Gastrocnemius medialis (tissue), 4 donors: ENCODE results near the gene COL23A1. TPM values are rescaled to one million over a fixed set of nuclear protein-coding genes. Genes with fewer than 3 reads are reported as not detected.

Experiments
- ATAC-seq, 2 donors: fragments of 150-250 bp; one replicate each; pipeline ENCODE4 v1.9.1; 2016
- DNase-seq, 2 donors: peaks; one replicate each; pipeline ENCODE4 v3.0.0-alpha.2; 2019
- H3K27ac ChIP-seq, 4 donors: fragments of 200-600 bp; sonication (generic); 1 replicate in 1 of 4; 2 replicates in 3 of 4; pipeline ENCODE4 v1.5.1; 2016 to 2018; ENCODE audit warnings: mild to moderate bottlenecking in 2 of 4, moderate library complexity in 1 of 4
- H3K27me3 ChIP-seq, 3 donors: fragments of 200-600 bp; sonication (generic) in 2 of 3; 1 replicate in 1 of 3; 2 replicates in 2 of 3; pipeline versions ENCODE4 v1.5.1 to v1.6.0; 2016 to 2019; ENCODE audit warnings: mild to moderate bottlenecking in 1 of 3, moderate library complexity in 1 of 3
- H3K36me3 ChIP-seq, 2 donors: fragments of 200-600 bp; sonication (generic) in 1 of 2; one replicate each; pipeline ENCODE4 v1.5.1; 2017 to 2018
- H3K4me1 ChIP-seq, 2 donors: fragments of 200-600 bp; sonication (generic) in 1 of 2; one replicate each; pipeline ENCODE4 v1.5.1; 2016 to 2017; ENCODE audit warnings: mild to moderate bottlenecking in 2 of 2
- H3K4me3 ChIP-seq, 4 donors: fragments of 200-600 bp; sonication (generic) in 3 of 4; 1 replicate in 1 of 4; 2 replicates in 3 of 4; pipeline ENCODE4 v1.5.1; 2016 to 2019; ENCODE audit warnings: mild to moderate bottlenecking in 2 of 4
- H3K9me3 ChIP-seq, 3 donors: fragments of 200-600 bp; sonication (generic) in 2 of 3; 1 replicate in 1 of 3; 2 replicates in 2 of 3; pipeline ENCODE4 v1.5.1; 2016 to 2019
- POLR2A ChIP-seq, 2 donors: fragments of 450-650 bp; IDR thresholded peaks; one replicate each; pipeline ENCODE4 v1.6.1; 2017; ENCODE audit warnings: antibody characterized with exemption in 2 of 2, mild to moderate bottlenecking in 2 of 2, moderate library complexity in 2 of 2
- in situ Hi-C, 4 donors: fragments of 200-750 bp; cut with MboI; loops; one replicate each; pipeline versions ENCODE4 v1.15.0 to v1.8.0; 2017; ENCODE audit warnings: low sequenced_read_pairs in 4 of 4
- intact Hi-C: fragments of 100-400 bp; cut with DNase I; formaldehyde crosslinking; loops from one replicate; pipeline ENCODE4 v1.15.1; 2023; ENCODE audit warnings: low total_unique reads
- total RNA-seq, 4 donors: library from RNA; depleted of rRNA; stranded (reverse); fragments of >200 nt; gene quantifications; one replicate each; pipeline versions ENCODE4 v1.1.0 to v1.2.3, GENCODE V29; 2016
- TF ChIP-seq, protein P1 (sequence below), 5 experiments: fragments of 450-650 bp in 3 of 5; fragments of 200-600 bp in 2 of 5; sonication (generic) in 2 of 5; IDR thresholded peaks in 4 of 5; conservative IDR thresholded peaks in 1 of 5; 1 replicate in 4 of 5; 2 replicates in 1 of 5; pipeline ENCODE4 v1.5.1; 2016 to 2019; ENCODE audit warnings: antibody characterized with exemption in 5 of 5, mild to moderate bottlenecking in 3 of 5, moderate library complexity in 3 of 5

The COL23A1 gene
- total RNA-seq, 4 donors from 2014 or later: 0.62 to 1.1 (median 0.97) TPM; not detected in 1

DNA sequence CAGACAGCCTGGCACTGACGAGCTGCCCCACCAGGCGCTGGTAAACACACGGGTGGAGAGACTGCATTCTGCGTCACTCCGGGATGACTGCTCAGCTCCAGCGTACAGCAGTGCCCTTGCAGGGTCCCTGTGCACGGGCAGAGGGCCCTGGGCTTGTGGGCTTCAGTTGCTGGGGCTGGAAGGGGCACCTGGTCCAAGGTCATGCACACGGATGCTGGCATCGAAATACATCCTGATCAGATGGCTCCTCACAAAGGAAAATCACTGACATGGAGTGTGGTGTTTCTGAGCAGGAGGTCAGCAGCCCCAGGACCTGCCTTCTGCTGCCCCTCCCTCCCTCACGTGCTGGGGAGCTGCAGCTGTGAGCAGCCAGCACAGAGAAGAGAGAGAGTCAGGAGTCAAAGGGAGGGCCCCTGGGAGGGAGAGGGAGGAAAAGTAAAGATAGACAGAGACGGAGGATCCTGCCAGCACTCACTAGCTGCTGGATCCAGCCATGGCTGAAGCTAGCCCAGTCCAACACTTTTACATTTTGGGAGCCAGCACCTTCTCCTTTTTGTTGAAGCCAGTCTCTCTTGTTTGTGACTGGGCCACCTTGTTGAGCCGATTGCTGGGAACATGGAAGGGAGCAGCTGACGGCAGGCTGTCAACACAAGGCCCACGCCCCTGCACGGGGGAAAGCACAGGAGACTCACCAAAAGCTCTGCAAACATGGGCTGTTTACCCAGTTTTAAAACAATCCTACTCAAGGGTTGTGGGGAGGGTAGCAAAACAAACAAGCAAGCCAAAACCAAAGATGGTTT is 191.1 kb downstream of the COL23A1 start:
- intact Hi-C loops (loop anchor here (10.0 kb wide), 1 partner anchor 126 kb away; no protein-coding TSS in a partner anchor), in situ Hi-C loops (no loop called here)
- H3K4me3 ChIP-seq: no peak overlapping the region
- no peak for TF ChIP-seq POLR2A (IDR thresholded peaks at IDR 0.05)
- H3K27ac ChIP-seq: no peak overlapping the region
- H3K4me1 ChIP-seq: peaks cover 0 to 6% of the 10 kb centered on the region in 2 donors
- H3K36me3 ChIP-seq: no peaks in the 10 kb centered on the region
- DNase-seq (no peak), ATAC-seq (no peak)
- H3K9me3 ChIP-seq: no peaks in the 10 kb centered on the region
- no peaks in the 10 kb centered on the region for H3K27me3 ChIP-seq

DNA sequence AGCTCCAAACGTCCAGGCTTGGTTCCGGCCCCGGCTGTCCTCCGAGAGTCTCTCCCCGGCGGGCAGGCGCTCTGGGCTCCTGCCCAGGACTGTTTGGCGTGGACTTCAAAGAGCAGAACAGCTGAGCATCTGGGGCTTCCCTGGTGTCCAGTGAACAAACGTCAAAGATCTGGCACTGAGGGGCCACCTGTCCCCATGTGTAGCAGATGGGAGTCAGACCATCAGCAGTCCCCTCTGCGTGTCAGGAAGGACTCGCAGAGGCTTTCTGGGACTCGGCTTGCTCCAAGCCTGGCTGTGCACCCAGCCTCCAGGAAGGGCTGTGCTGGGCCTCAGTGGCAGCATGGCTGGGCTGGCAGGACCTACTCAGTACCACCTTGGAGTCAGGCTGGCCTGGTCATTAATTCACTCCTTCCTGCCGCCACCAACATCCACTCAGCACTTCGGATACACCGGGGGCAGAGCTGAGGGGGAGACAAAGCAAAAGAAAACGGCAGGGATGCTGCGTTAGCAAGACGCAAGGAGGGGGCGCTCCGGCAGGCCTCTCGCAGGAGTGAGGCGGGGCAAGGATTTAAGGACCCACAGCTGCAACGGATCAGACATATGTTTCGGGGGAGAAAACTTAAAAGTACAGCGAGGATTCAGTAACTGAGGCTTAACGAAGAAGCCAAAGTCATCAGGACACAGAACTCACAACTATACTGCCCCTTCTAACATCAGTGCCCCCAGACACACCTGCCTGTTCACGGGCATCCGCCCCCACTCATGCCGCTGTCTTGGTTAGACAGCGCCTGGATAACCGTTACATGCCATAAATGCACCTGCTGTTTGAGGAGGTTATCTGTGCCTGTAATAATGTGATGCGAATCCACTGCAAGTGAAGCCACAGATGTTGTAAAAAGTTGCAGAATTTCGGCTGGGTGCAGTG is 193.1 kb downstream of the COL23A1 start:
- Histone ChIP-seq H3K4me1 (peaks cover 0 to 11% of the 10 kb centered on the region in 2 donors), H3K4me3 (peak overlapping the region in 2 of 4 donors; percentile 3 to 14), H3K27me3 (peaks cover 0 to 7% (median 0%) of the 10 kb centered on the region in 3 donors), H3K27ac (peak overlapping the region; percentile 65 to 76 (median 70)), H3K36me3 (no peaks in the 10 kb centered on the region), H3K9me3 (no peaks in the 10 kb centered on the region)
- intact Hi-C loops: loop anchor here (2.0 to 10.0 kb wide), 3 partner anchors 32 to 128 kb away; no protein-coding TSS in a partner anchor
- in situ Hi-C loops: no loop called here
- DNase-seq: peak; percentile 76 to 88
- ATAC-seq: peak; percentile 94 to 98
- TF ChIP-seq, protein P1, sequence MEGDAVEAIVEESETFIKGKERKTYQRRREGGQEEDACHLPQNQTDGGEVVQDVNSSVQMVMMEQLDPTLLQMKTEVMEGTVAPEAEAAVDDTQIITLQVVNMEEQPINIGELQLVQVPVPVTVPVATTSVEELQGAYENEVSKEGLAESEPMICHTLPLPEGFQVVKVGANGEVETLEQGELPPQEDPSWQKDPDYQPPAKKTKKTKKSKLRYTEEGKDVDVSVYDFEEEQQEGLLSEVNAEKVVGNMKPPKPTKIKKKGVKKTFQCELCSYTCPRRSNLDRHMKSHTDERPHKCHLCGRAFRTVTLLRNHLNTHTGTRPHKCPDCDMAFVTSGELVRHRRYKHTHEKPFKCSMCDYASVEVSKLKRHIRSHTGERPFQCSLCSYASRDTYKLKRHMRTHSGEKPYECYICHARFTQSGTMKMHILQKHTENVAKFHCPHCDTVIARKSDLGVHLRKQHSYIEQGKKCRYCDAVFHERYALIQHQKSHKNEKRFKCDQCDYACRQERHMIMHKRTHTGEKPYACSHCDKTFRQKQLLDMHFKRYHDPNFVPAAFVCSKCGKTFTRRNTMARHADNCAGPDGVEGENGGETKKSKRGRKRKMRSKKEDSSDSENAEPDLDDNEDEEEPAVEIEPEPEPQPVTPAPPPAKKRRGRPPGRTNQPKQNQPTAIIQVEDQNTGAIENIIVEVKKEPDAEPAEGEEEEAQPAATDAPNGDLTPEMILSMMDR (IDR thresholded peaks at IDR 0.05 in 4 of 5, conservative IDR thresholded peaks at IDR 0.05 in 1 of 5): no peak
- TF ChIP-seq POLR2A (IDR thresholded peaks at IDR 0.05): peak; percentile 23 to 46

DNA sequence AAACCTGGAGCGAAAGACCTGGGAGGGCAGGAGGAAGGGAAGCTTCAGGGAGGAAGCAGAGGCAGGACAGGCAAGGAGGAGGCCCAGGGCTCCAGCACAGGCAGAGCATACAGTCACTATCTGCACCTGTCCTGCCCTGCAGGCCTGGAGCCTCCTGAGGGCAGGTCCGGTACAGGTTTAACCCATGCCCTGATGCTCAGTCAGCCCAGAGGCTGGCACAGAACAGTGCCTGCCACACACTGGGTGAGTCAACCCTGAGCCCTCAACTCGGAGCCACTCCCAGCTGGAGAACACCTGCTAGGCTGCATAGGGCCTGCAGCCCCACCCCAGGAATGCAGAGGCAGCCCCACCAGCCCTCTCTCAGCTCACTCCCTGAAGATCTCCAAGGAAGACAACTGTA is 196.1 kb downstream of the COL23A1 start:
- peak overlapping the region in 3 of 4 donors; percentile 27 to 38 (median 33) for H3K4me3 ChIP-seq
- H3K9me3 ChIP-seq: no peaks in the 10 kb centered on the region
- ATAC-seq (peak; percentile 63 to 70), DNase-seq (peak; percentile 59 to 62)
- intact Hi-C loops: loop anchor here (10.0 kb wide), 1 partner anchor 131 kb away; no protein-coding TSS in a partner anchor
- H3K27me3 ChIP-seq: peaks cover 0 to 11% (median 0%) of the 10 kb centered on the region in 3 donors
- no peaks in the 10 kb centered on the region for H3K36me3 ChIP-seq
- peak in 1 of 2 donors; percentile 29 for TF ChIP-seq POLR2A (IDR thresholded peaks at IDR 0.05)
- TF ChIP-seq, protein P1 (IDR thresholded peaks at IDR 0.05 in 4 of 5, conservative IDR thresholded peaks at IDR 0.05 in 1 of 5): no peak
- in situ Hi-C loops: no loop called here
- peak overlapping the region; percentile 54 to 77 (median 60) for H3K27ac ChIP-seq
- peaks cover 10 to 11% of the 10 kb centered on the region in 2 donors for H3K4me1 ChIP-seq

DNA sequence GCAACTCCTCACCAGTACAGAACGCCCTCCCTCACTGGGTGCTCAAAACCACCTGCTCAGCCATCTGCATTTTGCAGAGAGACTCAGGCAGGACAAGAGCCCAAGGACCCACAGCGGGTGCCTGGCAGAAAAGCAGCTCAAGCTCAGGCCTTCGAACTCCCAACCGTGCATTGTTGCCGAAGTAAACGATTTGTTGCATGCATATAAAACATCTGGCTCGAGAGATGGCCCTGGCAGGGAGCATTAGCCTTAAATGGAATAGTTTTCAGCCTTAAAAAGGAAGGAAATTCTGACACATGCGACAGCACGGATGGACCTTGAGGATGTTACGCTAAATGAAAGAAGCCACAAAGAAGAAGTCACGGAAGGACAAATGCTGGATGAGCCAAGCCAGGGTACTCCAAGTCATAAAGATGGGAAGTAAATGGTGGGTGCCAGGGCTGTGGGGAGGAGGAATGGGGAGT is 197.2 kb downstream of the COL23A1 start:
- H3K27ac ChIP-seq: no peak overlapping the region
- DNase-seq: no peak
- H3K4me3 ChIP-seq: no peak overlapping the region

More for the DNA sequence above, 197.2 kb downstream of the COL23A1 start:
- Histone ChIP-seq H3K9me3 (no peaks in the 10 kb centered on the region), H3K27me3 (peaks cover 0 to 11% (median 0%) of the 10 kb centered on the region in 3 donors), H3K4me1 (peaks cover 10 to 11% of the 10 kb centered on the region in 2 donors), H3K36me3 (no peaks in the 10 kb centered on the region)
- ATAC-seq: no peak
- intact Hi-C loops (loop anchor here (10.0 kb wide), 1 partner anchor 132 kb away; no protein-coding TSS in a partner anchor), in situ Hi-C loops (no loop called here)
- no peak for TF ChIP-seq POLR2A (IDR thresholded peaks at IDR 0.05)
- TF ChIP-seq, protein P1 (IDR thresholded peaks at IDR 0.05 in 4 of 5, conservative IDR thresholded peaks at IDR 0.05 in 1 of 5): no peak
